Measurements from ENCODE around the gene SPI1. TPM values are rescaled to one million over a fixed set of nuclear protein-coding genes. Genes with fewer than 3 reads are reported as not detected.

SPI1 gene
- total RNA-seq, 1 experiment from 2014 or later = 0.22 TPM

GRCh38 chr11:47355283-47356128 is 22.8 kb downstream of the SPI1 start:
- Histone ChIP-seq H2AFZ (ENCODE audit: low read length) (peak overlapping the region; percentile 67), H3K79me2 (ENCODE audit: low read length) (no peaks in the 10 kb centered on the region), H3K27ac (ENCODE audit: low read length) (no peak overlapping the region), H3K27me3 (ENCODE audit: low read length) (no peaks in the 10 kb centered on the region), H3K36me3 (ENCODE audit: low read depth, low read length) (no peaks in the 10 kb centered on the region), H4K20me1 (ENCODE audit: low read length) (no peaks in the 10 kb centered on the region), H3F3A (ENCODE audit: low read length, unreplicated experiment) (no peaks in the 10 kb centered on the region), H3K9me3 (ENCODE audit: low read length) (no peaks in the 10 kb centered on the region), H3K4me1 (ENCODE audit: insufficient read depth, low read length) (no peaks in the 10 kb centered on the region), H3K9me2 (replicated peaks; ENCODE audit: low read length) (no peaks in the 10 kb centered on the region), H3K9ac (ENCODE audit: low read length) (peak overlapping the region; percentile 33; the same call in 1 of the 2 replicates), H3K4me2 (ENCODE audit: low read length) (peak overlapping the region; percentile 79), H3K4me3 (ENCODE audit: low read length) (peak overlapping the region; percentile 58)
- intact Hi-C loops (cut with micrococcal nuclease) = loop anchor here (1.0 to 2.0 kb wide), 5 partner anchors 85 to 466 kb away; partner anchors contain the start of gene MADD
- POLR2A ChIA-PET (ENCODE audit: unreplicated experiment) = interaction anchor here (0.5 to 0.6 kb wide), 2 partner anchors 40 to 98 kb away, joined by 3 to 4 read pairs; partner anchors contain the start of gene NR1H3
- ATAC-seq = peak; percentile 96
- no TSS peak for BruUV-seq (replicated peaks)
- peak; percentile 95 for DNase-seq
- CTCF ChIA-PET = interaction anchor here (0.5 to 1.4 kb wide), 15 partner anchors 15 to 393 kb away, joined by 3 to 20 read pairs (median 4); partner anchors contain the start of gene DDB2
- TF ChIP-seq EZH2phosphoT487 (IDR thresholded peaks at IDR 0.05; ENCODE audit: borderline replicate concordance, low read length) (no peak), EZH2 (IDR thresholded peaks at IDR 0.05; ENCODE audit: low read length, unreplicated experiment) (no peak), CTCF (conservative IDR thresholded peaks at IDR 0.05; ENCODE audit: low read depth, low read length) (peak; percentile 98)

- no TSS peak for BruUV-seq (replicated peaks)
- DNase-seq = no peak
- peak overlapping the region; percentile 79 for H3K4me2 ChIP-seq (ENCODE audit: low read length)
Measured at GRCh38 chr11:47354913-47355282, 23.4 kb downstream of the SPI1 start.

More at GRCh38 chr11:47354913-47355282, 23.4 kb downstream of the SPI1 start:
- Histone ChIP-seq H3K27me3 (ENCODE audit: low read length) (no peaks in the 10 kb centered on the region), H3K79me2 (ENCODE audit: low read length) (no peaks in the 10 kb centered on the region), H4K20me1 (ENCODE audit: low read length) (no peaks in the 10 kb centered on the region), H3K9me3 (ENCODE audit: low read length) (no peaks in the 10 kb centered on the region), H3K36me3 (ENCODE audit: low read depth, low read length) (no peaks in the 10 kb centered on the region), H3K4me3 (ENCODE audit: low read length) (peak overlapping the region; percentile 58), H3F3A (ENCODE audit: low read length, unreplicated experiment) (no peaks in the 10 kb centered on the region), H3K27ac (ENCODE audit: low read length) (no peak overlapping the region), H2AFZ (ENCODE audit: low read length) (peak overlapping the region; percentile 67), H3K9ac (ENCODE audit: low read length) (peak overlapping the region; percentile 33; the same call in 1 of the 2 replicates), H3K4me1 (ENCODE audit: insufficient read depth, low read length) (no peaks in the 10 kb centered on the region), H3K9me2 (replicated peaks; ENCODE audit: low read length) (no peaks in the 10 kb centered on the region)
- TF ChIP-seq EZH2 (IDR thresholded peaks at IDR 0.05; ENCODE audit: low read length, unreplicated experiment) = no peak
- no peak for TF ChIP-seq CTCF (conservative IDR thresholded peaks at IDR 0.05; ENCODE audit: low read depth, low read length)
- TF ChIP-seq EZH2phosphoT487 (IDR thresholded peaks at IDR 0.05; ENCODE audit: borderline replicate concordance, low read length) = no peak
- POLR2A ChIA-PET (ENCODE audit: unreplicated experiment) = interaction anchor here (0.5 to 0.6 kb wide), 2 partner anchors 39 to 97 kb away, joined by 3 to 4 read pairs; partner anchors contain the start of gene NR1H3
- CTCF ChIA-PET = interaction anchor here (0.5 to 1.4 kb wide), 15 partner anchors 14 to 392 kb away, joined by 3 to 20 read pairs (median 4); partner anchors contain the start of gene DDB2
- intact Hi-C loops (cut with micrococcal nuclease) = loop anchor here (1.0 to 2.0 kb wide), 5 partner anchors 84 to 466 kb away; partner anchors contain the start of gene MADD
- ATAC-seq = peak; percentile 56

All from PC-3 (cell line).